OCI-M2 (cell line): ENCODE measurements around the gene ZNF530.

Source experiments
- DNase-seq: peaks from one replicate; lab custom pipeline; 2025; ENCODE audit not compliant: unreplicated experiment; lab: John Stamatoyannopoulos, UW

The ZNF530 gene

DNA sequence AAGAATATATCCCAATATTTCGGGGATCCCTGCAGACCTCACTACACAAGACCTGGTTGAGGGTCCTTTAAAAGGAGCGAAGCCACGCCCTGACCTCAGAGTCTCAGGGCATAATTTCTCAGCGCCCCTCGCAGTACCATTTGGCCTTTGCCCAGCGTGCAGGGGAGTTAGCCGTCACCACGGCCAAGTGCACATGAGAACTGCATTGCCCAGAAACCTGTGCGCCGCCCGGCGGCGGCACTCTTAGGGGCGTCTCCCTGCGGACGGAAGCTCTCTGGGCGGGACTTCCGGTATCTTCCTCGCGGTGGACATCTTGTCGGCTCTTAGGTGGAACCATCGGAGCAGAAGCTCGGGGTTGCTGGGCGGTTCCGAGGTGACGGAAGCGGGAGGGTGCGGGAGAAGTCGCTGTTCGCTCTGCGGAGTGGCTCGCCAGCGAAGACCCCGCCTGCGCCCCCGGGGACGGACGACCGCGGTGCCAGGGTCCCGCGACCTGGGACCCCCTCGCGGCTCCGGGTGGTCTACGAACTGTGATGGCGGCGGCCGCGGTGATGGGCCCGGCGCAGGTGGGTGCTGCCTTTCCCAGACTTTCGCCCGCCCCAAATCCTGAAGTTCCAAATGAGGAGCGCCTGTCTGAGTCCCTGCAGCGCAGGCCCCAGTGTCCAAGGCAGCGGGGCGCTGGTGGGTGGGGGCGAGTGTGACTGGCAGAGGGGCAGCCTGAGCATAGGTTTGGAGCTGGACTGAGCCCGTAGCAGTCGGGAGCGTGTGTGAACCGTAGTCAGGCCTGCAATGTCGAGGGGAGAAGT is 14.5 kb downstream of the ZNF530 start, which contains the start of gene ZNF134:
ZNF134 (plus strand) TSS at position 302 of the 803 bp plus-strand sequence. CDS start 5,227 bp downstream, outside the sequence.
- peak; percentile 78 for DNase-seq

DNA sequence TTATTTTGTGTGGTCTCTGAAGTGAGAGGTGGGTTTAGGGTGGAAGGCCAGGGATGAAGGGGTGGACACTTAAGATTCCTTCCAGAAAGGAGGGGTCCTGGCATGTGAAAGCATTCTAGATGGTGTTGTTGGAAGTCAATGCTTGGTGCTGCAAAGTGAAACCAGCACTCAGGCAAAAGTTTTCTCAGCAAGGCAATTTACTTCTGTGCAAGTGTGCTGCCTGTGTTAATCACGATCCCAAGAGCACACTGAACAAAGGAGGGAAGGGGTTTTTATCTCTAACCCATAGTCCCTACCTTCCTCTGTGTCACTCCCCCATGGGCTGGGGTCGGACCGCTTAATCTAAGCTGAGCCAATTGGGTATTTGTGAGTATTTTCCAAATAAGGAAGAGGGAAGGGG is 15.7 kb downstream of the ZNF530 start:
- DNase-seq = no peak

- DNase-seq = no peak
These were observed 21.1 kb downstream of the ZNF530 start for GRCh38 chr19:57620673-57621348.

- DNase-seq = no peak
These were observed 23.4 kb downstream of the ZNF530 start for GRCh38 chr19:57623091-57623490.

DNA sequence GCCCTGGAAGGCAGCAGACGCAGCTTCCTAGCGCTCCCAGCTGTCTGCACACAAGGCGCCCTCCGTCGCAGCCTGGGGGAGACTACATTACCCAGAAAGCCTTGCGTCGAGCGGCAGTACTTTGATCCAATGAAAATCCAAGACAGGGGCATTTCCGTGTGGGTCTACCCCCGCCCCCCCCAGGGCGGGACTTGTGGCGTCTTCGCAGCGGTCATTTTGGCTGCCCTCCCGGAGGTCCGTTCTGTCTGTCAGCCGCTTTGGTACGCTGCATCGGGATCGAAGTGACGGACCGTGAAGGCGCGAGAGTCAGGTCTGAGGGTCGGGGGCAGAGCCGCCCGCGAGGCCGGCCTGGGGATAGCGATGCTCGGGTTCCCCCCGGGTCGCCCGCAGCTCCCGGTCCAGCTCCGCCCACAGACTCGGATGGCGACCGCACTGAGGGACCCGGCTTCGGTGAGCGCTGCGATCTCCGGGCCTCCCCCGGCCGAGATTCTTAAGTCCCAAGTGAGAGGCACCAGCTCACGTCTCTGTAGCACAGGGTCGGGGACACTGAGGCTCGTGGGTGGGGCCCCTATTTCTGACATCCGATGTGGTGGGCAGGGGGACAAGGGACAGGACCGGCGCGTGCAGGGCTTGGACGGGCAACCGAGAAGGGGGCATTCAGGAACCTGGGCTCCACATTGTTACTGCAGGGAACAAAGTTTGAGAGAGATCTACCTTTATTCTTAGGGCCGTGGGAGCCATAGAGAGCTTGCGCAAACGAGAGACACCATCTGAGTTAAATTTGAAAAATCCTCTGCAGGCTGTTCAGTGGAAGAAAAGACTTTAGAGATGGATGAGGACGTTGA is 33.5 kb downstream of the ZNF530 start, which contains the start of gene ZNF211:
ZNF211 (plus strand) TSS at position 182 of the 845 bp plus-strand sequence; CDS start at position 361, 179 bp downstream.
- peak; percentile 58 for DNase-seq

- no peak for DNase-seq
These were observed 34.1 kb downstream of the ZNF530 start for GRCh38 chr19:57633832-57634131.

DNA sequence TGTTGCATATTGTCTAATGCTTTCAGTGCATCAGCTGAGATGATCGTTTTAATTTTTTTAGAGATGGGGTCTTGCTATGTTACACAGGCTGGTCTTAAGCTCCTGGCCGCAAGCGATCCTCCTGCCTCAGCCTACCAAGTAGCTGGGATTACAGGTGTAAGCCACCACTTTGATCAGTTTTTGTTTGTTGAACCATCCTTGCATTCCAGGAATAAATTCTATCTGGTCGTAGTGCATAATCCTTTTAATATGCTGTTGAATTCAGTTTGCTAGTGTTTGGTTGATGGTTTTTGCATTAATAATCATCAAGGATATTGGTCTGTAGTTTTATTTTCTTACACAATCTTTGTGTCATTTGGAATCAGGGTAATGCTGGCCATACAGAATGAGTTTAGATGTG is 37.7 kb downstream of the ZNF530 start:
- DNase-seq = no peak

GRCh38 chr19:57641715-57642234 is 42.1 kb downstream of the ZNF530 start:
- DNase-seq = no peak

- DNase-seq = no peak
These were observed 42.8 kb downstream of the ZNF530 start for GRCh38 chr19:57642396-57643046.

- no peak for DNase-seq
These were observed 44.0 kb downstream of the ZNF530 start for GRCh38 chr19:57643734-57644133.

- no peak for DNase-seq
These were observed 48.8 kb downstream of the ZNF530 start for GRCh38 chr19:57648331-57649003.

- DNase-seq = no peak
These were observed 51.9 kb downstream of the ZNF530 start for GRCh38 chr19:57651654-57651996.

GRCh38 chr19:57653689-57654088 is 54.0 kb downstream of the ZNF530 start:
- no peak for DNase-seq

- DNase-seq = no peak
These were observed 55.8 kb downstream of the ZNF530 start for GRCh38 chr19:57655443-57655842.

- no peak for DNase-seq
These were observed 56.7 kb downstream of the ZNF530 start for GRCh38 chr19:57656346-57656745.
